ES-I3 (cell line): Measurements from ENCODE around the gene CACNA1G.

ENCODE experiments used
- H3K36me3 ChIP-seq: 2 replicates; pipeline ENCODE4 v1.6.1; 2013; ENCODE audit warnings: mild to moderate bottlenecking, low read length, control low read depth, moderate library complexity; ENCODE audit not compliant: insufficient read depth
- H3K4me1 ChIP-seq: 2 replicates; pipeline ENCODE4 v1.6.1; 2013; ENCODE audit warnings: mild to moderate bottlenecking, control low read depth, low read length; ENCODE audit not compliant: insufficient read depth
- H3K9ac ChIP-seq: 2 replicates; pipeline ENCODE4 v1.6.1; 2013; ENCODE audit warnings: low read depth, mild to moderate bottlenecking, low read length, moderate library complexity
- H3K9me3 ChIP-seq: 2 replicates; pipeline ENCODE4 v1.6.1; 2013; ENCODE audit warnings: mild to moderate bottlenecking, low read length, moderate library complexity; ENCODE audit not compliant: control insufficient read depth, insufficient read depth

CACNA1G gene

GRCh38 chr17:50538549-50539410 lies 21.7 kb upstream of the CACNA1G start:
- Histone ChIP-seq H3K4me1 (peaks cover 37% of the 10 kb centered on the region), H3K9ac (no peak overlapping the region), H3K36me3 (no peaks in the 10 kb centered on the region), H3K9me3 (no peaks in the 10 kb centered on the region)

GRCh38 chr17:50539762-50540559 lies 20.6 kb upstream of the CACNA1G start:
- Histone ChIP-seq H3K9ac (no peak overlapping the region), H3K36me3 (no peaks in the 10 kb centered on the region), H3K9me3 (no peaks in the 10 kb centered on the region), H3K4me1 (peaks cover 30% of the 10 kb centered on the region)

- peaks cover 30% of the 10 kb centered on the region for H3K4me1 ChIP-seq
- peak overlapping the region; percentile 78; the same call in 1 of the 2 replicates for H3K9ac ChIP-seq
- H3K36me3 ChIP-seq = no peaks in the 10 kb centered on the region
- no peaks in the 10 kb centered on the region for H3K9me3 ChIP-seq
These were observed 19.7 kb upstream of the CACNA1G start for GRCh38 chr17:50540560-50541401.

GRCh38 chr17:50541402-50541715 lies 19.2 kb upstream of the CACNA1G start:
- H3K9ac ChIP-seq = peak overlapping the region; percentile 78
- peaks cover 30% of the 10 kb centered on the region for H3K4me1 ChIP-seq
- H3K9me3 ChIP-seq = no peaks in the 10 kb centered on the region
- H3K36me3 ChIP-seq = no peaks in the 10 kb centered on the region

- peaks cover 30% of the 10 kb centered on the region for H3K4me1 ChIP-seq
These were observed 18.5 kb upstream of the CACNA1G start for GRCh38 chr17:50541716-50542688.

GRCh38 chr17:50542795-50543774 lies 17.4 kb upstream of the CACNA1G start:
- H3K9ac ChIP-seq = peak overlapping the region; percentile 78; the same call in 1 of the 2 replicates
- H3K36me3 ChIP-seq = no peaks in the 10 kb centered on the region
- H3K9me3 ChIP-seq = no peaks in the 10 kb centered on the region
- peaks cover 34% of the 10 kb centered on the region for H3K4me1 ChIP-seq

More at GRCh38 chr17:50541716-50542688, 18.5 kb upstream of the CACNA1G start:
- Histone ChIP-seq H3K9ac (peak overlapping the region; percentile 78), H3K9me3 (no peaks in the 10 kb centered on the region), H3K36me3 (no peaks in the 10 kb centered on the region)

GRCh38 chr17:50544516-50544915 lies 16.0 kb upstream of the CACNA1G start:
- Histone ChIP-seq H3K4me1 (peaks cover 24% of the 10 kb centered on the region), H3K9me3 (no peaks in the 10 kb centered on the region), H3K9ac (no peak overlapping the region), H3K36me3 (no peaks in the 10 kb centered on the region)

GRCh38 chr17:50545311-50545710 lies 15.2 kb upstream of the CACNA1G start:
- no peaks in the 10 kb centered on the region for H3K9me3 ChIP-seq
- H3K36me3 ChIP-seq = no peaks in the 10 kb centered on the region
- peaks cover 16% of the 10 kb centered on the region for H3K4me1 ChIP-seq
- no peak overlapping the region for H3K9ac ChIP-seq

- no peaks in the 10 kb centered on the region for H3K9me3 ChIP-seq
- no peak overlapping the region; the same call in 1 of the 2 replicates for H3K9ac ChIP-seq
- H3K4me1 ChIP-seq = peaks cover 8% of the 10 kb centered on the region; the same call in 1 of the 2 replicates
- H3K36me3 ChIP-seq = no peaks in the 10 kb centered on the region
These were observed 13.8 kb upstream of the CACNA1G start for GRCh38 chr17:50546701-50547034.

- peaks cover 8% of the 10 kb centered on the region; the same call in 1 of the 2 replicates for H3K4me1 ChIP-seq
- no peaks in the 10 kb centered on the region for H3K9me3 ChIP-seq
- H3K36me3 ChIP-seq = no peaks in the 10 kb centered on the region
- H3K9ac ChIP-seq = peak within 1 kb of the TSS; percentile 72
These were observed 13.3 kb upstream of the CACNA1G start, which contains the start of gene SPATA20 for GRCh38 chr17:50547035-50547735. Gene SPATA20, plus strand, starts transcription at chr17:50547174. Its CDS starts 35 bp downstream, at chr17:50547209.

- H3K9ac ChIP-seq = peak overlapping the region; percentile 72
- no peaks in the 10 kb centered on the region for H3K9me3 ChIP-seq
- H3K4me1 ChIP-seq = peaks cover 6% of the 10 kb centered on the region; the same call in 1 of the 2 replicates
- H3K36me3 ChIP-seq = no peaks in the 10 kb centered on the region
These were observed 12.8 kb upstream of the CACNA1G start for GRCh38 chr17:50547736-50548083.

GRCh38 chr17:50548831-50549230 lies 11.7 kb upstream of the CACNA1G start:
- Histone ChIP-seq H3K9me3 (no peaks in the 10 kb centered on the region), H3K36me3 (no peaks in the 10 kb centered on the region), H3K4me1 (peaks cover 5% of the 10 kb centered on the region; the same call in 1 of the 2 replicates), H3K9ac (no peak overlapping the region)
